CD4-positive, alpha-beta T cell treated with Interleukin-15 for 1 hour (primary cell): ENCODE measurements around the gene PACRG.

ENCODE experiments used
- DNase-seq: peaks from one replicate; pipeline ENCODE4 v3.0.0-alpha.2; 2020

Gene PACRG

GRCh38 chr6:162710936-162711335 lies 16.8 kb upstream of the PACRG start:
- no peak for DNase-seq

DNA sequence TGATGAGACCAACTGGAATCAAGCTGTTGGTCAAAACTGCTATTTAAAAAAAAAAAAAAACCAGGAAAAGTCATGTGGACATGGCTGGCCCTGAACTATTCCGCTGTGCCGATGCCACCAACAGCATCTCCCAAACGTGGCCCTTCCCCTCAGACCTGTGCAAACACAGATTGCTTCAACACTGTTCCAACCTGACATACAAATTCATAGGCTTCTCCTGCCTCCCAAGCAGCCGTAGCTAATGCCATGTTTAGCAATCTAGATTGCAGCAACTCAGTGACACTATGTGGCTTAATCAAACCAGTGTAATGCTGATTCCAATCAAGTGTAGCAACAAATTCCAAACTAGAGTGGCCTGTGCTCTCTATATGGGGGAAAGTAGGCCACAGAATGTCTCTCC lies 16.4 kb upstream of the PACRG start:
- no peak for DNase-seq

GRCh38 chr6:162712694-162713093 lies 15.1 kb upstream of the PACRG start:
- no peak for DNase-seq

DNA sequence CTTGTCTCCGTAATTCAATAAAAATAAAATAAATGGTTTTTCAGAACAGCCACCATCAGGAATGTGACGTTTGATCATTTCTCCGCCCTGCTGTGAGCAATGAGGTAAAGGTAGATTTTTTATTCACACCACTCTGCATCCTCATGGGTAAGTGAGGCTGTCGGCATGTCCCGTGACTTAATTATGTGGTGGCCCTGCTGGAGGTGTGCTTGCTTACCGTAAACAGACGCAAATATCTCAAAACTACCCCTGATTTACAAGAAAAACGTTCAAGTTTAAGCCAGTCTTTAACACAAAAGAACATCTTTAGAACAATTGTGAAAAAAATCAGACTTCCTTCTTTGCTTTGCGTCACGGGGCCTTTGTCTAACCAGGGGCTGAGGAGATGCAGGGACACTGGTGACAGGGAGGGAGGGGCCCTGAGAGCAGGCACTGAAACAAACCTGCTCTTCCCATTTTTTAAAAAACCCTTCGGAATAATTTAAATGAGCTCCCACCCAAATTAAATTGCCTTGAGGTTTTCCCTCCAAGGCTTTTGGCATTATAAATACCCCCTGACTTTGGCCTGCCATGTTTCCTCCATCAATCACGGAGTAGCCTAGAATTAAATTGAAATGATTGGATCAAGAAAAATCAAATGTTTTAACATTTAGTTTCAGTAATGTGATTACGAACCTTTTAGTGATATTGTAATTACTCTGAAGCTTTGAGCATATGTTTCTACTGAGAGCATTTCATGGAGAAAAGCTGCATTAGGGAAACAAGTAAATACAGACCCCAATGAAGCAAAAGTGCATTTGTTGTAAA lies 13.6 kb upstream of the PACRG start:
- DNase-seq = no peak

DNA sequence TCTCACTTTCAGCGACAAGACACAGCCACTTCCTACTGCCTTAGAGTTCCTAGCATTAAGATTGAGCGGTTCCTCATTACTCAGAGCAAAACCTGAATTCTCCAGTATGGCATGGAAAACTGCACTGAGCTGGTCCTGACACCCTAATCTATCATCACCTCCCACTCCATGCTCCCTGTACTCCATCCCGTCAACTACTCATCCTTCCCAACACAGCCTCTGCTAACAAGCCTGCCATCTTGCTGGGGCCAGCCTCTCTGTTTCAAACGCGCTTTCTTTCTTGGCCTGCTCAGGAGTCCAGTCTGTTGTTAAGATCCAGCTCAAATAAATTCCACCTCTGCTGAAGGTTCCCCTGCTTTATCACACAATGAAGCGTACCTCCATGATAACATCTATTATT lies 12.2 kb upstream of the PACRG start:
- DNase-seq = no peak

- no peak for DNase-seq
Measured at GRCh38 chr6:162719528-162719927, 8.2 kb upstream of the PACRG start.

GRCh38 chr6:162721404-162721687 lies 6.4 kb upstream of the PACRG start:
- DNase-seq = no peak

DNA sequence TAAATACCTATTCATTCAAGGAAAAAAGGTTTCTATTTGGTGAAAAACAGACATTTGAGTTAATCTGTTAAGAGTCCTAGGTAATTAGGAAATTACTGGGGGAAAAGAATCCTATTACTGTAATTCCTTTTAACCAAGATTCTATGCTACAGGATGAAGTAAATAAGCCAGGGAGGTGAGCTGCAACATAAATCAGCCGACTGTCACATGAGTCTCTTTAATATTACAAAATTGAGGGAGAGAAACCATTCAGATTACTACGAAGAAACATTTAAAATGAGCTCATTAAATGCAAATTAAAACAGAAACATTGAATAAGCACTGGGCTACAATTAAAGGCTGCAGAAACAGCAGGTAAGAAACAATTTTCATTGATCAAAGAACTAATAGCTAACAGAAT lies 5.5 kb upstream of the PACRG start:
- DNase-seq = no peak

- DNase-seq = no peak
Measured at GRCh38 chr6:162722633-162723032, 5.1 kb upstream of the PACRG start.

GRCh38 chr6:162726947-162727321 lies 840 bp upstream of the PACRG start:
- peak; percentile 18 for DNase-seq

DNA sequence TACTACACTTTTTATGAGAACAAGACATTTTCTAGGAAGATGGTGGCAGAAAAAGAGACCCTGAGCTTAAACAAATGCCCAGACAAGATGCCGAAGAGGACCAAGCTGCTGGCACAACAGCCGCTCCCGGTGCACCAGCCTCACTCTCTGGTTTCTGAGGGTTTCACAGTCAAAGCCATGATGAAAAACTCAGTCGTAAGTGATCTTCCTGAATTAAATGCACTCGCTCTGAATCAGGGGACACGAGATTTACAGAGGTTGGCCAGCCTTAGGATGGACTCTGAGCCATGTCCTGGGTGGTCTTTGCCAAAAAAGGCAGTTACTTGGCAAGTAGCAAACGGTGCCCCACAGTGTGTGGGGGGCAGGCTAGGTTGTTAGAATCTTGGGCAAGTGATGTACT lies 423 bp downstream of the PACRG start:
- DNase-seq = no peak

- no peak for DNase-seq
Measured at GRCh38 chr6:162728706-162729105, 932 bp downstream of the PACRG start.

DNA sequence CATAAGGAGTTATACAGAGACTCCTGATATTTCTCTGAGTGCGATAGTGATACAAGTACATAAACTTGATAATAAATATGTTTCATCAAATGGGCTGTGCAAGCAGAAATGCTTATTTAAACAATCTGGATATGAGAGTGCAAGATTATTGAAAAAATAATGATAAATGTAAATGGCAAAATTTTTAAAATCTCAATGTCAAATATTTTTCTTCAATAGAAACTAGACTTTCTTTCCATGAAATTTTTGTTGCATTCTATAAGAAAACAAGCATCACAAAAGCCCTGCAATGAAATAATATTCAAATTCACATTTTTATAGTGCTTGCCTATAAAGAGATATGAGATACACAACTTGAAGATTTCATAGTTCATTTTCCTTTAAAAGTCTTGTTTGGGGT lies 2.7 kb downstream of the PACRG start:
- DNase-seq = no peak

GRCh38 chr6:162733489-162733888 lies 5.7 kb downstream of the PACRG start:
- peak; percentile 18 for DNase-seq

GRCh38 chr6:162736961-162737360 lies 9.2 kb downstream of the PACRG start:
- DNase-seq = no peak

DNA sequence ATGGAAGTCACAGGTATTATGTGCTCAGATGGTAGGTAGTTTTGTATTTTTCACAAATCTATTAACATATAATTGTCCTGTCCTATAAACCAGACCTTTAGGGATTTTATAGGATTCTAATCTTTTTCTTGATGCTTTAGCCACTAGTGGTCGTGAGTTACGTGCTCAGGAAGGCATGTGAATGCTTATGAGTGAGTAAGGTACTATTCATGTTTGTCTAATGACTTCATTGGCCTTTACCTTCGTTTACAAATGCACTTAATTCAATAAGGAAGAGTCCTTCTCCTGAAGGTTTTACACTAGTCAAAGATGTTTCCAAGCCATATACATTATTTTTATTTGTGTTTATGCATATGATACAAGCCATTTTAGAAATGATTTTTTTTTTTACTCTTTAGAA lies 23.0 kb downstream of the PACRG start:
- DNase-seq = no peak

- DNase-seq = no peak
Measured at GRCh38 chr6:162751211-162751859, 23.6 kb downstream of the PACRG start.

- no peak for DNase-seq
Measured at GRCh38 chr6:162753775-162754174, 26.0 kb downstream of the PACRG start.

GRCh38 chr6:162770136-162770535 lies 42.4 kb downstream of the PACRG start:
- no peak for DNase-seq

- no peak for DNase-seq
Measured at GRCh38 chr6:162770955-162771354, 43.2 kb downstream of the PACRG start.

GRCh38 chr6:162772466-162772865 lies 44.7 kb downstream of the PACRG start:
- DNase-seq = no peak

GRCh38 chr6:162773996-162774395 lies 46.2 kb downstream of the PACRG start:
- DNase-seq = no peak

GRCh38 chr6:162777091-162777490 lies 49.3 kb downstream of the PACRG start:
- no peak for DNase-seq

GRCh38 chr6:162778603-162779002 lies 50.8 kb downstream of the PACRG start:
- DNase-seq = no peak

DNA sequence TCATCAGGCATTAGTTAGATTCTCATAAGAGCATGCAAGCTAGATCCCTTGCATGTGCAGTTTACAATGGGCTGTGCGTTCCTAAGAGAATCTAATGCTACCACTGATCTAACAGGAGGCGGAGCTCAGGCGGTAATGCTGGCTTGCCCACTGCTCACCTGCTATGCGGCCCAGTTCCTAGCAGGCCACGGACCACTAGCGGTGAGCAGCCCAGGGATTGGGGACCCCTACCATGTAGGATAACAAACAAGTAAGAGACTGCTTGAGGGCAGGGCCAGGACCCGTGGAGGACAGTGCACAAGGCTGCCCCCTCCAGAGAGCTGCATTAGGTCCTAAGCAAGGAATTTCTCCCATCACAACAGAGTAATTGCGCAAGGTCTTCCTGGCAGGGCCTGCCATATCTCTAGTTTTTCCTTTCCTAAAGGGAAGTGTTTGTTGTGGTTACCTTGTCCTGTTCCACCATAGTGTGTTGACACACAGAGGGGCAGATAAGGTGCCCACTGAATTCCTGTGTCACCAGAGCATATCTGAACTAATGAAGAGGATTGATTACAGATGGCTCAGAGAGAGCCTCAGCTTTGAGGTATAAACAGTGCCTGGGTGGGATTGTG lies 58.0 kb downstream of the PACRG start:
- DNase-seq = no peak
